DMS79 (cell line): ENCODE results near the gene FAF2.
"Not testable (repeated sequence)": the region's sequence is repeated elsewhere in the genome, so short reads cannot be mapped to it uniquely, and the experiment has no call there.

ENCODE experiments used
- DNase-seq: peaks from one replicate; lab custom pipeline; 2025; lab: John Stamatoyannopoulos, UW

The FAF2 gene

DNA sequence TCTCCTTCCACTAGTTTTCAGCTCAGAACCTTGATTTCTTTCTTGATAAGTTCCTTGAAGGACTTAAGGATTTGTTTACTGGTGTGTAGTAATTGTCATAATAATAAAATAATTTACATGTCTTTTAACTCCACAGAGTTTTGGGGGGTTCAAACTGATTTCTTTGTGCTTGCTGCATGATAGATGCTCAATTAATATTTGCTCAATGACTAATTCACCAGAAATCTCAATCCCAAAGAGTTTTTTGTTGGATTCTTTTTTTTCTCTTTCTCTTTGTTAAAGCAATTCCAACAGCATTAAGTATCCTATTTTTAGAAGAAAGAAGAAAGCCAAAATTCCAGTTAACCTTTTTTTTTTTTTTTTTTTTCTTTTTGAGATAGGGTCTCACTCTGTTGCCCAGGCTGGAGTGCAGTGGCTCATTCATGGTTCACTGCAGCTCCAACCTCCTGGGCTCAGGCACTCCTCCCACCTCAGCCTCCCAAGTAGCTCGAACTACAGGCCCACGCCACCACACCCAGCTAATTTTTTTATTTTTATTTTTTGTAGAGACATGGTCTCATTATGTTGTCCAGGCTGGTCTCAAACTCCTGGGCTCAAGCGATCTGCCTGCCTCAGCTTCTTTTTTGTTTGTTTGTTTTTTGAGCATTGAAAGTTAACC, 10.8 kb downstream of the FAF2 start:
- DNase-seq: no peak

GRCh38 chr5:176461349-176461748, 13.2 kb downstream of the FAF2 start:
- no peak for DNase-seq

DNA sequence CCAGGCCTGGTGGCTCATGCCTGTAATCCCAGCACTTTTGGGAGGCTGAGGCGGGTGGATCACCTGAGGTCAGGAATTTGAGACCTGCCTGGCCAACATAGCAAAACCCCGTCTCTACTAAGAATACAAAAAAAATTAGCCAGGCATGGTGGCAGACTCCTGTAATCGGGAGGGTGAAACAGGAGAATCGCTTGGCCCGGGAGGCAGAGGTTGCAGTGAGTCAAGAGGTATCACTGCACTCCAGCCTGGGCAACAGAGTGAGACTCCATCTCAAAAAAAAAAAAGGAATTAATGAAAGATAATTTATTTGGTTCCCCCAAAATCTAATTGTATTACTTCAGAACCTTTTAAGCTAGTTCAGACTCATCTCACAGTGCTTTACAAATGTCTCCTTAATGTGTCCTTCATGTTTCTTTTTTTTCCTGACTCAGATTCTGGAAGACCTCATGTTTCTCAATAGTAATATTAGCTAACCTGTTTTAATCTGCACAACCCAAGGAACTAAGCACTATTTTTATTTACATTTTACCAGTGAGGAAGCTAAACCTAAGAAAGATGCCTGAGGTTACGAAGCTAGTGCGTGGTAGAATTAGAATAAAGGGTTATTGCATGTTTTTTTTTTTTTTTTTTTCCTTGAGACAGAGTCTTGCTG, 15.1 kb downstream of the FAF2 start:
- DNase-seq: no peak

- DNase-seq: no peak
Observed at GRCh38 chr5:176466245-176466871, 18.2 kb downstream of the FAF2 start.

GRCh38 chr5:176469296-176469695, 21.1 kb downstream of the FAF2 start:
- DNase-seq: no peak

GRCh38 chr5:176470539-176470938, 22.4 kb downstream of the FAF2 start:
- DNase-seq: no peak

DNA sequence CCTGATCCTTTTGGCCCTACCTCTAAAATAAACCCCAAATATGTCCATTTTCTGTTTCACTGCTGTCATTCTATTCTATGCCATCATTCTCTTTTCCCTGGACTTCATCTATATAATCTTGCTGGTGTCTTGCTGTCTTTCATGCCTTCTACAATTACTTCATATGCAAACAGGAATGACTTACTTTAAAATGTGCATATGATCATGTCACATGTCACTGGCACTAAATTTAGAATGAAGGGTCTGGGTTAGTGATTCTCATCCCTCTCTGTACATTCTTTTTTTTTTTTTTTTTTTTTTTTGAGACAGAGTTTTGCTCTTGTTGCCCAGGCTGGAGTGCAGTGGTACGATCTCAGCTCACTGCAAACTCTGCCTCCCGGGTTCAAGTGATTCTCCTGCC, 22.9 kb downstream of the FAF2 start:
- no peak for DNase-seq

GRCh38 chr5:176473335-176474006, 25.3 kb downstream of the FAF2 start:
- DNase-seq: no peak

- no peak for DNase-seq
Observed at GRCh38 chr5:176474476-176474875, 26.3 kb downstream of the FAF2 start.

DNA sequence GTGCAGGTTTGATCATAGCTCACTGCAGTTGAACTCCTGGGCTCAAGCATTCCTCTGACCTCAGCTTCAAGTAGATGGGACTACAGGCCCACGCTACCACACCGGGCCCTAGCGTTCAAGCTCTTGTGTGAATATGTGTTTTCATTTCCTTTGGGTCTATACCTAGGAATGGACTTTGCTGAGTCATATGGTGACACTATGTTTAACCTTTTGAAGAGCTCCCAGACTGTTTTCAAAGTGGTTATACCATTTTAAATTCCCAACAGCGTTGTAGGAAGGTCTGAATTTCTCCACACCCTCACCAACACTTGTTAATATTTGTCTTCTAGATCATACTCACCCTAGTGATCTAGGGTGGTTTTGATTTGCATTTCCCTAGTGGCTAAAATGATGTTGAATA, 33.5 kb downstream of the FAF2 start:
- no peak for DNase-seq

DNA sequence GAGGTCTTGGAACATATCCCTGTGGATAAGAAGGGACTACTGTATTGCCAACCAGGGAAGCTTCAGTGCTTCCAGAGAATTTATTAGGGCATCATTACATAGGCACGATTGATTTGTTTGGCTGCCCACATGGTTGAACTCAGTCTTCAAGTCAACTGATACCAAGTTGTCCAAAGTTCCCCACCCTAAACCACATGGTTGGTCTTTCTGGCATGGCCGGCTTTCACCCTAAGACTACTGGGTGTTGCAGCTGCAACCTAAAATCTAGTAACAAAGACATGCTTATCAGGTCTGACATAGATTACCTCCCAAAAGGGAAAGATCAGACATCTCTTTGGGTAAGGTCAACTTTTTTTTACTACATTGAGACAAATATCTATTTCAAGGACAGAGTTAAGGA, 37.0 kb downstream of the FAF2 start:
- DNase-seq: no peak

DNA sequence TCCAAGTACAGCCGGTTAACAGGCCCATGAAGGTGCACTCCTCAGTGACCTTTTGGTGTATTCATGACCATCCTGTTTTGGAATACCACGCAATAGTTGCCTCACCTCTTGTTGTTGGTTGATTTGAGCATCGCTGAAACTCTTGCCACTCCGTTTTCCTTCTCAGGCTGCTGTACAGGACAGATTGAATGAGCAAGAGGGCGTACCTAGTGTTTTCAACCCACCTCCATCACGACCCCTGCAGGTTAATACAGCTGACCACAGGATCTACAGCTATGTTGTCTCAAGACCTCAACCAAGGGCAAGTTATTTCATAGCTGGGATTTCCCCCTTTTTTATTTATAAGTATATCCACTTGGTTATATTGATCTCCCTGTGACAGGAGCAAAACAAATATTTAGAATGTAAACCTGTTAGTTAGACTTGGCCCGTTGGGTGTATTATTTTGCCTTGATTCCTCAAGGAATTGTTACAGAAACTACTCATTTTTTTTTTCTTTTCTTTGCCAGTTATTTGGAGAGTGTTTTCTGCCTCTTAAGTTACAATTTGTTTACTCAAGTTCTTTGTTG, 38.1 kb downstream of the FAF2 start:
- DNase-seq: no peak

- not testable (repeated sequence) for DNase-seq
Observed at GRCh38 chr5:176487160-176487559, 39.0 kb downstream of the FAF2 start.

DNA sequence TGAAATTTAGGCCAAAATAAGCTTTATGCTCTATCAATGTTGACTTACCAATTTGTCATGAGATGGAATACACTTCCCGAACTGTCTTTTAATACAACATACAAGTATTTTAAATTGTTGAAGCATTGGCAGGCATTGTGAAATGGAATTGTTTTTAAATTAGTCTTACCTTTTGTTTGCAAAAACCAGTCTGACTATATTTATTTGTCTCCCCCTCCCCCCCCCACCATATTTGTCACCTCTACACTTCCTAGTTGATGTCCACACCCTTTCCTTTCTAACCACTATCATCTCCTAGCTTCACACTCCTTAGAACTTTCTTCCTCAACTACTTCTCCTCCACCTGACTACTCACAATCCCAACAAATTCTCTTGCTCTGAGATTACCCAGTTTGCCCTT, 40.9 kb downstream of the FAF2 start:
- no peak for DNase-seq

- no peak for DNase-seq
Observed at GRCh38 chr5:176490301-176490700, 42.1 kb downstream of the FAF2 start.

GRCh38 chr5:176491101-176491502, 42.9 kb downstream of the FAF2 start:
- DNase-seq: no peak

DNA sequence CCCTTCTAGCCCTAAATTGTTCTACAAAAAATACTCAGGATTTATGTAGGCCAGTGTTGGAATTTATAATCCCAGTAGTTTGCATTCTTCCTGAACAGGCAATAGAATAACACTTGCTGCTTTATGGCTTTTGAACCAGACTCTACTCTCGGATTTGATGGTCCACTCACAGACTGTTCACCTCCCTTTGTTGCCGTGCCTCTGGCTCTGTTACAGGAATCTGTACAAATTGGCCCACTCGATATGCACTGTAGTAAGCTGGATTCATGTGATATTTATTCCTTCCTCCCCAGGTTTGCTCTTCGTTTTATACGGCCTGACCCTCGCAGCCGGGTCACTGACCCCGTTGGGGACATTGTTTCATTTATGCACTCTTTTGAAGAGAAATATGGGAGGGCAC, 43.7 kb downstream of the FAF2 start:
- no peak for DNase-seq

- no peak for DNase-seq
Observed at GRCh38 chr5:176492431-176492830, 44.2 kb downstream of the FAF2 start.

- no peak for DNase-seq
Observed at GRCh38 chr5:176497852-176498251, 49.7 kb downstream of the FAF2 start.

- DNase-seq: no peak
Observed at GRCh38 chr5:176499273-176499672, 51.1 kb downstream of the FAF2 start.

DNA sequence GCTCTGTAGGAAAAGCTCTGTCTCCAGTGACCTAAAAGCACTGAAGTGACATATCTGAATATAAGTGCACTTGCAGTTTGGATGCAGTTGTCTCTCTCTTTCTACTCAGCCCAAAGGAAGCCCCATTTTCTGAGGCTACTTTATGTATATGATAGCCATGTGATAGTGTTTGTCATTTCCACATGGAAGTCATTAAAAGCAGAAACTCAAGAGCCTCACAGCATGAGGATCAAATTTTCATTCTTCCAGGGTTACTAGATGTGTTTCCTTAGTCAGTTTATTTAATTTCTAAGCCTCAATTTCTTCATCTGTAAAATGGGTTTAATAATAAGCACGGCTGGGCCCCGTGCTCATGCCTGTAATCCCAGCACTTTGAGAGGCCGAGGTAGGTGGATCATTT, 52.3 kb downstream of the FAF2 start:
- no peak for DNase-seq

DNA sequence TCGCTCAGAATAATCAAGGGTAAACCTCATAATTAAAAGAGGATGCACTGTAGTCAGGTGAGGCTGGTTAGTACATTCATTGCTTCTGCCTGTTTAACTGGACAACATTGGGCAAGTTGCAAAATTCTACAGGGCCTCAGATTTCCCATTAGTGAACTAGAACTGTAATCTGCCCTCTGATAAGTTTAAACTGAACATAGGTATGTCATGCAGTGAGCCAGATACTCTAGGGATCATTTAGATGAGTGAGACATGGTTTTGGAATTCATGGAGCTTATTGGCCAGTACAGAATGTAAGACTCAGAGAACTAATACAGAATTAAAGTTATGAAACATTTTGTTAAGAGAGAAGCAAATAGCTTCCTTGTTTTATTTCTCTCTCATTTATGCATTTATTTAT, 53.1 kb downstream of the FAF2 start:
- no peak for DNase-seq

GRCh38 chr5:176503496-176503895, 55.3 kb downstream of the FAF2 start:
- no peak for DNase-seq
